ENCODE results near the gene HIVEP1. TPM values are rescaled to one million over a fixed set of nuclear protein-coding genes. Genes with fewer than 3 reads are reported as not detected.

Gene HIVEP1
- total RNA-seq, 4 donors from 2014 or later, result 23.2 to 41.5 (median 32.6) TPM

DNA sequence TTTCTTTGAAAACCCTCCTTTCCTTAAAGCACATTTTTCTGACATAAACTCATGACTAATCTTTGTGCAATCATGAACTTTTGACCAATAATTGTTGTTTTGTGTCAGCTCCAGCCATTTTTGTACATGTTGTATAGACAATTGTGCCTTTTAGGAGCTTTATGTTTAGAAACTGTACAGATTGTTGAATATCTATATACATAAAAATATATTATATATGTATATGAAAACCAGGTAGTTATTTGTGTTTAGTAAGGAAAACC is 152.3 kb downstream of the HIVEP1 start:
- DNase-seq (ENCODE audit: low spot score in 2 of 2), result no peak
- H3K4me3 ChIP-seq (ENCODE audit: low read depth, poor library complexity, severe bottlenecking), result no peak overlapping the region
- intact Hi-C loops (cut with DNase I; ENCODE audit: low total_unique reads), result no loop called here
- TF ChIP-seq, protein P1, sequence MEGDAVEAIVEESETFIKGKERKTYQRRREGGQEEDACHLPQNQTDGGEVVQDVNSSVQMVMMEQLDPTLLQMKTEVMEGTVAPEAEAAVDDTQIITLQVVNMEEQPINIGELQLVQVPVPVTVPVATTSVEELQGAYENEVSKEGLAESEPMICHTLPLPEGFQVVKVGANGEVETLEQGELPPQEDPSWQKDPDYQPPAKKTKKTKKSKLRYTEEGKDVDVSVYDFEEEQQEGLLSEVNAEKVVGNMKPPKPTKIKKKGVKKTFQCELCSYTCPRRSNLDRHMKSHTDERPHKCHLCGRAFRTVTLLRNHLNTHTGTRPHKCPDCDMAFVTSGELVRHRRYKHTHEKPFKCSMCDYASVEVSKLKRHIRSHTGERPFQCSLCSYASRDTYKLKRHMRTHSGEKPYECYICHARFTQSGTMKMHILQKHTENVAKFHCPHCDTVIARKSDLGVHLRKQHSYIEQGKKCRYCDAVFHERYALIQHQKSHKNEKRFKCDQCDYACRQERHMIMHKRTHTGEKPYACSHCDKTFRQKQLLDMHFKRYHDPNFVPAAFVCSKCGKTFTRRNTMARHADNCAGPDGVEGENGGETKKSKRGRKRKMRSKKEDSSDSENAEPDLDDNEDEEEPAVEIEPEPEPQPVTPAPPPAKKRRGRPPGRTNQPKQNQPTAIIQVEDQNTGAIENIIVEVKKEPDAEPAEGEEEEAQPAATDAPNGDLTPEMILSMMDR (IDR thresholded peaks at IDR 0.05), result no peak
- no peak for TF ChIP-seq POLR2A (IDR thresholded peaks at IDR 0.05)

- intact Hi-C loops (cut with DNase I; ENCODE audit: low total_unique reads), result no loop called here
- WGBS, 2 donors, result 75 to 77% methylated on average over 4 of the region's 4 CpGs
- no peak for TF ChIP-seq POLR2A (IDR thresholded peaks at IDR 0.05)
- TF ChIP-seq, protein P1 (IDR thresholded peaks at IDR 0.05), result no peak
- H3K4me3 ChIP-seq (ENCODE audit: low read depth, poor library complexity, severe bottlenecking), result no peak overlapping the region
- no peak for DNase-seq (ENCODE audit: low spot score in 2 of 2)
Observed at GRCh38 chr6:12165297-12165696, 153.2 kb downstream of the HIVEP1 start.

DNA sequence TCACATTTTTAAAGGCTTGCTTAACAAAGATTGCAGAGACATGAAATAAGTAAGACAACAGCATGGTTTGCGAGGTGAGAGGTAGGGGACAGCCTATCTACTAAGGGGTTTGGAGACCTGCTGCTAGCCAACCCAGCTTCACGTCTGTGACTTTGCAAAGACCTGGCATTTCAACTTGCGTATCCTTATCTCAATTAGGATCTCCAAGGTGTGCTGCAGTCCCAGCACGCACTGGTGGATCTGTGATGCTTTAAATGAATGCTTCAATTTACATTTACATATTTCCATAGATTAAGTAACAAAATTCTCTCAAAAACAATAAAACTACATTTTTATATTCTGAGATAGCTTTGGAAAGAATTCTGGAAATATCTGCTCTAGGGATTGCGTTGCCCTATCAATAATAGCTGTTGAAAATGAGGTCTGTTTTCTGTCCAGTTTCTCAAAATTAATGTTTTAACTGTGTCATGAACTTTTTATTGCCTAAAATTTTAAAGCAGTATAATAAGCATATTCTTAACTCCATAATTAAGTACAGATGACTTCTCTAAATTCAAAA is 153.7 kb downstream of the HIVEP1 start:
- no peak overlapping the region for H3K4me3 ChIP-seq (ENCODE audit: low read depth, poor library complexity, severe bottlenecking)
- WGBS, 2 donors, result 58 to 63% methylated on average over 5 of the region's 5 CpGs
- TF ChIP-seq, protein P1 (IDR thresholded peaks at IDR 0.05), result no peak
- TF ChIP-seq POLR2A (IDR thresholded peaks at IDR 0.05), result no peak
- no peak for DNase-seq (ENCODE audit: low spot score in 2 of 2)
- intact Hi-C loops (cut with DNase I; ENCODE audit: low total_unique reads), result no loop called here

GRCh38 chr6:12169377-12169776 is 157.3 kb downstream of the HIVEP1 start:
- intact Hi-C loops (cut with DNase I; ENCODE audit: low total_unique reads), result no loop called here
- TF ChIP-seq, protein P1 (IDR thresholded peaks at IDR 0.05), result no peak
- TF ChIP-seq POLR2A (IDR thresholded peaks at IDR 0.05), result no peak
- no peak for DNase-seq (ENCODE audit: low spot score in 2 of 2)
- no peak overlapping the region for H3K4me3 ChIP-seq (ENCODE audit: low read depth, poor library complexity, severe bottlenecking)
- 87 to 96% methylated on average over 1 of the region's 1 CpG for WGBS, 2 donors

- DNase-seq (ENCODE audit: low spot score in 2 of 2), result no peak
- no peak overlapping the region for H3K4me3 ChIP-seq (ENCODE audit: low read depth, poor library complexity, severe bottlenecking)
- TF ChIP-seq POLR2A (IDR thresholded peaks at IDR 0.05), result no peak
- TF ChIP-seq, protein P1 (IDR thresholded peaks at IDR 0.05), result no peak
- 64 to 70% methylated on average over 13 of the region's 13 CpGs for WGBS, 2 donors
- intact Hi-C loops (cut with DNase I; ENCODE audit: low total_unique reads), result no loop called here
Observed at GRCh38 chr6:12170351-12171092, 158.4 kb downstream of the HIVEP1 start.

DNA sequence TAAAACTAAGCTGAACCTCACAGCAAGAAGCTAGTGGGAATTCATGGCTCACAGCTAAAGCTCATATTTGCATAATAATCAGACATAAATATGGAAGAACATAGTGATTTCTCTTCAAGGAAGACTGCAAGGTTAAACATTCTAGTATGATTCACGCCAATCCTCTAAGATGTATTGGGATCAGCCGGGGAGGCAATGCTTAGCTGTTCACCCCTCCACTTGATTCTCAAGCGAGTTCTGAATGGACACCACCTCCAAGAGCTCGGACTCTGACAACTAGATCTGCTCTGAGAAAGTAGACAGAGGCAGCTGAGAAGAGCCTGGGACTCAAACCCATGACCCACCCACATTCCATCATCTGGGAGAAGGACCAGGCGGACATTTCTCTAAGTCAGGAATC is 159.6 kb downstream of the HIVEP1 start:
- WGBS, 2 donors, result 95 to 97% methylated on average over 5 of the region's 5 CpGs
- TF ChIP-seq POLR2A (IDR thresholded peaks at IDR 0.05), result no peak
- TF ChIP-seq, protein P1 (IDR thresholded peaks at IDR 0.05), result no peak
- intact Hi-C loops (cut with DNase I; ENCODE audit: low total_unique reads), result no loop called here
- no peak overlapping the region for H3K4me3 ChIP-seq (ENCODE audit: low read depth, poor library complexity, severe bottlenecking)
- DNase-seq (ENCODE audit: low spot score in 2 of 2), result no peak
